Neutrophil (primary cell): ENCODE results near the gene PLXNA2.

Experiments used
- H3K27ac ChIP-seq: fragments of 200-600 bp; sonication (generic); 2 replicates; pipeline ENCODE4 v1.5.1; 2016; ENCODE audit warnings: mild to moderate bottlenecking, moderate library complexity
- H3K27me3 ChIP-seq: fragments of 200-600 bp; sonication (generic); 2 replicates; pipeline ENCODE4 v1.6.0; 2016; ENCODE audit warnings: mild to moderate bottlenecking
- H3K36me3 ChIP-seq: fragments of 200-600 bp; sonication (generic); 2 replicates; pipeline ENCODE4 v1.5.1; 2017
- H3K4me1 ChIP-seq, 2 experiments: fragments of 200-600 bp in 1 of 2; sonication (generic) in 1 of 2; 1 replicate in 1 of 2; 2 replicates in 1 of 2; pipeline versions ENCODE4 v1.5.1 to v1.6.1; 2013 to 2016; ENCODE audit warnings: low read depth in 1 of 2, low read length in 1 of 2, mild to moderate bottlenecking in 1 of 2, moderate library complexity in 1 of 2; ENCODE audit not compliant: control insufficient read depth in 1 of 2, insufficient read depth in 1 of 2
- H3K4me3 ChIP-seq, 2 experiments: fragments of 200-600 bp in 1 of 2; sonication (generic) in 1 of 2; 1 replicate in 1 of 2; 2 replicates in 1 of 2; pipeline ENCODE4 v1.5.1; 2013 to 2016; ENCODE audit warnings: low read depth in 1 of 2, low read length in 1 of 2, mild to moderate bottlenecking in 1 of 2, moderate library complexity in 1 of 2
- H3K9me3 ChIP-seq: fragments of 200-600 bp; sonication (generic); 2 replicates; pipeline ENCODE4 v1.5.1; 2016
- TF ChIP-seq, protein P1 (sequence below): fragments of 200-600 bp; sonication (generic); IDR thresholded peaks from 2 replicates; pipeline ENCODE4 v1.5.1; 2016; ENCODE audit warnings: antibody characterized with exemption

PLXNA2 gene

GRCh38 chr1:208045463-208046260 is 198.5 kb downstream of the PLXNA2 start:
- Histone ChIP-seq H3K4me1 (no peaks in the 10 kb centered on the region), H3K36me3 (no peaks in the 10 kb centered on the region), H3K27ac (no peak overlapping the region), H3K9me3 (no peaks in the 10 kb centered on the region), H3K27me3 (no peaks in the 10 kb centered on the region), H3K4me3 (no peak overlapping the region)
- TF ChIP-seq, protein P1, sequence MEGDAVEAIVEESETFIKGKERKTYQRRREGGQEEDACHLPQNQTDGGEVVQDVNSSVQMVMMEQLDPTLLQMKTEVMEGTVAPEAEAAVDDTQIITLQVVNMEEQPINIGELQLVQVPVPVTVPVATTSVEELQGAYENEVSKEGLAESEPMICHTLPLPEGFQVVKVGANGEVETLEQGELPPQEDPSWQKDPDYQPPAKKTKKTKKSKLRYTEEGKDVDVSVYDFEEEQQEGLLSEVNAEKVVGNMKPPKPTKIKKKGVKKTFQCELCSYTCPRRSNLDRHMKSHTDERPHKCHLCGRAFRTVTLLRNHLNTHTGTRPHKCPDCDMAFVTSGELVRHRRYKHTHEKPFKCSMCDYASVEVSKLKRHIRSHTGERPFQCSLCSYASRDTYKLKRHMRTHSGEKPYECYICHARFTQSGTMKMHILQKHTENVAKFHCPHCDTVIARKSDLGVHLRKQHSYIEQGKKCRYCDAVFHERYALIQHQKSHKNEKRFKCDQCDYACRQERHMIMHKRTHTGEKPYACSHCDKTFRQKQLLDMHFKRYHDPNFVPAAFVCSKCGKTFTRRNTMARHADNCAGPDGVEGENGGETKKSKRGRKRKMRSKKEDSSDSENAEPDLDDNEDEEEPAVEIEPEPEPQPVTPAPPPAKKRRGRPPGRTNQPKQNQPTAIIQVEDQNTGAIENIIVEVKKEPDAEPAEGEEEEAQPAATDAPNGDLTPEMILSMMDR, result no peak

DNA sequence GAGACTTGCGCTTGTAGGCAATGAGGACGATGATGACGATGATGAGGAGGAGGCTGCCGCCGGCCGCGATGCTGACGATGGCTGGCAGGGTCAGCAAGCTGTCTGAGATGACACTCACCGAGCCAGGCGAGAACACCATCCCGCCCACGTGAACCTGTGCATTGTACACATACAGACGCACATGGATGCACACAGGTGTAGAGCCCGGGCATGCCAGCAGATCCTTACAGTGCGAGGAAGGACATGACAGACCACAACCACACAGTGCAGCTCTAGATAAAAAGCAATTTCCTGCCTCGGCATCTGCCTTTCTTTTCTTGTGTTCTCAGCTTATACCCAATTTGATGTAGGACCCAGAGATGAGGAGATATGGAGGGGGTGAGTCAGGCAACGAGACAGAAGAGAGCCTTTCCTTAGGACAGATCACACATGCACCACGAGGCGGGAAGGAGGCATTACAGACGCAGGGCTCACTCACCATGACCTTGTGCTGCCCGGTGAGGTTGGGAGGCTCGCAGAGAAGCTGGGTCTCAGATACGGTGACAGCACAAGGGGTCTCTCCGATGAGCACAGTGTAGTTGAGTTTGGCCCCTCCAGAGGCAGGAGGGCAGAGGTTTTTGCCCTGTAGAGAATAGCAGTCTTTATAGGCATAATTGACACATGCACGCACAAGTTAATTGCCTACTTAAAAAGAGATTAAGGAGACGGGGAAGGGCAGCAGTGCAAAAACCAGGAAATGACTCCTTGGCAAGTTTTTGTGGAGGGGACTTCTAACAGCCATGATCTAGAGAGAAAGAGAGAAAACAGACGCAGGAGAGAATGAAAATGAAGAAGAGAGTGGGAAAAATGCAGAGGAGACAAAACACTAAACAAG is 199.4 kb downstream of the PLXNA2 start:
- Histone ChIP-seq H3K4me1 (no peaks in the 10 kb centered on the region), H3K27ac (no peak overlapping the region), H3K27me3 (no peaks in the 10 kb centered on the region), H3K36me3 (no peaks in the 10 kb centered on the region), H3K9me3 (no peaks in the 10 kb centered on the region), H3K4me3 (no peak overlapping the region)
- TF ChIP-seq, protein P1, result no peak

- Histone ChIP-seq H3K4me1 (no peaks in the 10 kb centered on the region), H3K9me3 (no peaks in the 10 kb centered on the region), H3K4me3 (no peak overlapping the region), H3K27ac (no peak overlapping the region), H3K27me3 (no peaks in the 10 kb centered on the region), H3K36me3 (no peaks in the 10 kb centered on the region)
- TF ChIP-seq, protein P1, result no peak
These were observed 200.4 kb downstream of the PLXNA2 start for GRCh38 chr1:208043691-208044181.

DNA sequence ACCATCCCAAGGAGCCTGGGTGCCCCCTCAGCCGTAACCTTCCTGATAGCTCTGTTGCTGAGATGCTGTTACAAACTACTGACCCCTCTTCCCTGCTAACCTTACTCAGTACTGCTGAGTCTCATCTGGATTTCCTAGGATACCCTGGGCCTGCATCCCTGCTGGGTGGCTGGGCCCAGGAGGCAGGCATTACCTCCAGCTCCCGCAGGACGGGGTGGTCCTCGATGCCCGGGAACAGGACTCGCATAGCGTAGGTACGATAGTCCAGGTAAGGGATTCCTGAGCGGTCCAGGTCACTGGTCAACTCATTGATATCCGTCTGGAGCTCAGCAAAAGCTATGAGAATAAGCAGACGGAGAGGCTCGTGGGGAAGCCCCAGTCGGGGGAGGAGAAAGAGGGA is 201.3 kb downstream of the PLXNA2 start:
- Histone ChIP-seq H3K4me1 (no peaks in the 10 kb centered on the region), H3K27ac (no peak overlapping the region), H3K27me3 (no peaks in the 10 kb centered on the region), H3K9me3 (no peaks in the 10 kb centered on the region), H3K36me3 (no peaks in the 10 kb centered on the region), H3K4me3 (no peak overlapping the region)
- TF ChIP-seq, protein P1, result no peak

- no peaks in the 10 kb centered on the region for H3K4me1 ChIP-seq
- no peak overlapping the region for H3K27ac ChIP-seq
- H3K9me3 ChIP-seq, result no peaks in the 10 kb centered on the region
- no peaks in the 10 kb centered on the region for H3K36me3 ChIP-seq
- H3K27me3 ChIP-seq, result no peaks in the 10 kb centered on the region
- H3K4me3 ChIP-seq, result no peak overlapping the region
- TF ChIP-seq, protein P1, result no peak
These were observed 202.1 kb downstream of the PLXNA2 start for GRCh38 chr1:208042041-208042615.
